ENCODE measurements around the gene NFE2L3.
A peak's percentile ranks its signal among the peaks of the same experiment; 100 is the strongest.
"Not testable (repeated sequence)": the region's sequence is repeated elsewhere in the genome, so short reads cannot be mapped to it uniquely, and the experiment has no call there.

NFE2L3 gene

DNA sequence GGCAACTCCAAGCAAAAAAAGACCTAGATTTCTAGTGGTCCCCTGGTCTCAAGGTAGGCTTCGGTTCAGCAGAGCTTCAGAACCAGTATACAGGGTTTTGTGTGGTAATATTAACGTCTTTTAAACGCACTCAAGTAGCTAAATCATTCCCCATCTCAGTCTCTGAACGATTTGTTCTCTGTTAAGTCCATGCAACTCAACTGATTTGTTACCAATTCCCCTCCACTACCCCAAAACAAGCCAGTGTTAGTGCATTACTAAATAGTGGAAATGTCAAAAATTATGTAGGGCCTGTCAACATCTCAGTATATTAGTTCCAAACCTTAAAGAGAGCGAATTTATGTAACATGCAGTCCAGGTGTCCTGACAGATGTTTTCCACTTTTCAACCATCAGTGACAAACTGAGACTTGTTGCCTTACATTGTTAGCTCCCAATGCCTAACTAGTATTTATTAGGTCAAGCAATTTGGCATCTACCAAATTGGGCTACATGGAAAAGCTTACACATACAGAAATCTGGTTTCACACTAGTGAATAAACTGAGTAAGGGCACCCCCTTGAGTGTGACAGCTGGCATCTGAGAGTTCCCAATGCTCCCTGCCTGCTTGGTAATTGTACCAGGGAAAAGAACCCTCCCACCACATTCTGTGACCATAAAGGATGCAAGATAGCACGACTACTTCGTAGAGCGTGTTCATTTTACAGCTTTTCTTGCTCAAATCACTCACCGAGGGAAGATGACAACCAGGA is 36.4 kb downstream of the NFE2L3 start:
- no peak for DNase-seq

DNA sequence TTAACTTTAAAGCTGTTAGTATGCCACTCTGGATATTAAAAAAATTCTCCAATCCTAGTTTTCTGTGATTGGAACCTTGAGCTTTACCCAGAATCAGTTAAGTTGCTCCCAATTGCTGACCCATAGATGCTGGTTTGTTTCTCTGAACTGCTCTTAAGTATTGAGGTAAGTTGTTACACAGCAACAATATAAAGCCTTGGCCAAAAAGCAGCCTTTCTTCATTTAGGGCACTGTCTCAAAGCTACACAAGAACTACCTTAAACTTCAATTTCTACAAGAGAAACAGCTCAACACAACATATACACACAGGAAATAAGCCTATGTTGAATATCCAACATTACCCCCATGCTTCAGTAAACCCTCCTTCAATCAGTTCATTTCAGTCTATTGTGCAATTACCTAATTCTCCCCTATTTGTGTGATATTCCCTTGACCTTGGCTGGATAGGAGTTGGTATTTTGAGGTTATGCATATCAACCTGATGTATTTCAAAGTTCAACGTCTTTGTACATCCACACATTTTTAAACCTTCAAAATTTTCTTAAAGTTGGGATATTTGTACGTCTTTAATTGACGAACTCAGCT is 37.1 kb downstream of the NFE2L3 start:
- DNase-seq = no peak

- DNase-seq = no peak
These were observed 37.7 kb downstream of the NFE2L3 start for GRCh38 chr7:26189697-26190096.

DNA sequence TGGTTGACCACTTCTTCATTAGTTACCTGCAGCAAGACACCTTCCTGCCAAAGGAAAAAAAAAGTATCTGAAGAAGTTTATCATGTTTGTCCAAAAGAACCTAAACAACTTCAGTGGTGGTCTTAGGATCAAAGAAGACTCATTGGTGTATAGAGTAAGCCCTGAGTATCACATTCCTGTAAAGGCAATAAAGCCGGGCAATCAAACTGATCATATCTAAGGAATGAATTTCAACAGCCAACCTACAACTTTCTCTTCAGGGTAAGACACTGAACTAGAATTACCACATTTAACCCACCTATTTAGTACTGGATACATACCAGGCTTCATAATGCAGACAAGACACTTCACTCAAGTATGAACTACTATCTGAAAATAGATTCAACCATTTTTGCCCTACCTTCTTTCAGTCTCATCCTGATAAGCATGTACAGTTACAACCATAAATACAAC is 38.4 kb downstream of the NFE2L3 start:
- DNase-seq = no peak

- no peak for DNase-seq
These were observed 39.4 kb downstream of the NFE2L3 start for GRCh38 chr7:26191233-26191973.

GRCh38 chr7:26191974-26192479 is 40.0 kb downstream of the NFE2L3 start:
- no peak for DNase-seq

DNA sequence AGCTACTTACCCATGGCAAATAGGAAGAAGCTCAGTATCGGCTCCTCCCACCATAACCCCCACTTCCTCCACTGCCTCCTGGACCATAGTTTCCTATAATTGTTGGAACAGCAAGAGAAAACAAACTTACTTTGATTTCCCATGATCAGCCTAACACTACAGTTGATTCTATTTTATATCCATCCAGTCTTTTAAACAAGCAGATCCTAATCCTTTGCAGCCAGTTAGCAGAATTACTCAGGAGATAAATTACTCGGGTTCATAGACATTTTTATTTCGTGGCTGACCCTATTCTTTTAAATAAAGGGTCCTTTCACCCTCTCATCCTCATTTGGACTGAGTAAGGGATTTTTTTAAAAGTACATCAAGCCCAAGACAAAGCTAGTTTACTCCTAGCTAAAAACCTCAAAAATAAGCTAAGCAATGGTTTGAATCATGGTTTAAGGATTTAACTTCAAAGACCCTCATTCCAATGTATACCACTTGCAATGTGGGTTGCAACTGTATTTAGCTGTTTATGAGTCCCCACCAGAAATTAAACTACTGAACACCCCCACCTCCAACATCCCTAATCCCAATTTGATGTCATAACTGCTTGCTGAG is 40.6 kb downstream of the NFE2L3 start:
- no peak for DNase-seq

DNA sequence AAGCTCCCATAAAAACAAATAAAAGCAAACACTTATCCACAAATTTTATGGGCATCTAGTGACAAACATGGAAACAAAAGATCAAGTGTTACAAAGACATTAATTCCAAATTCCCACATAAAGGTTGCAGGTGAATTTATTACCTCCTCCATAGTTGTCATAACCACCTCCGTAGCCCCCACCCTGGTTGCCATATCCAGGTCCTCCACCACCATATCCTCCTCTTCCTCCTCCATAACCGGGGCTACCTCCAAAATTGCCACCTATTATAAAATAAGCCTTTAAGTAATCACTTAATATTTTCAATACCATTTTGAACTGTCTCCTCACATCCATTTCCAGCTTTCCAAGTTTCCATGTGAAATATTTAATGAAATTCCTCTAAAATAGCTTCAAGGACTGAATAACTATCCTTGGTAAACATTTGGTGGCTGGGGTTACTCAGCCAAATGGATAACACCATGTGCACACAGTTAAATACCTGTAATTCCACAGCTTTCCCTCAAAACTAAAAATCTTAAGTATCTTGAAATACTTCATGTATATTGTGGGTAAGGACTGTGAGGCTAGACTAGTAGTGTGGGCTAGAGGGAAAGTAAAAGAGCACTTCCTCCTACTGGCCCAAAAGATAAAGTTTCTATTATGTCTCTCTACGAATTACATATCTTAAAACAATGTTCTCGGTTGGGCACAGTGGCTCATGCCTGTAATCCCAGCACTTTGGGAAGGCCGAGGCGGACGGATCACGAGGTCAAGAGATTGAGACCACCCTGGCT is 41.6 kb downstream of the NFE2L3 start:
- DNase-seq = peak in 1 of 2 experiments; percentile 15

DNA sequence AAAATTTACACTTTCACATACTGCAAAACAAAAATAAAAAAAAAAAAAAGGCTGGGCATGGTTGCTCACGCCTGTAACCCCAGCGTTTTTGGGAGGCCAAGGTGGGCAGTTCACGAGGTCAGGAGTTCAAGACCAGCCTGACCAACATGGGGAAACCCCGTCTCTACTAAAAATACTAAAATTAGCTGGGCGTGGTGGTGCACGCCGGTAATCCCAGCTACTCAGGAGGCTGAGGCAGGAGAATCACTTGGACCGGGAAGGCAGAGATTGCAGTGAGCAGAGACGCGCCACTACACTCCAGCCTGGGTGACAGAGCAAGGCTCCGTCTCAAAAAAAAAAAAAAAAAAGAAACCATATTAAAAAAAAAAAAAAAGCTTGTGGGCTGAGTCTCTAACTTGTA is 42.8 kb downstream of the NFE2L3 start:
- DNase-seq = not testable (repeated sequence)

DNA sequence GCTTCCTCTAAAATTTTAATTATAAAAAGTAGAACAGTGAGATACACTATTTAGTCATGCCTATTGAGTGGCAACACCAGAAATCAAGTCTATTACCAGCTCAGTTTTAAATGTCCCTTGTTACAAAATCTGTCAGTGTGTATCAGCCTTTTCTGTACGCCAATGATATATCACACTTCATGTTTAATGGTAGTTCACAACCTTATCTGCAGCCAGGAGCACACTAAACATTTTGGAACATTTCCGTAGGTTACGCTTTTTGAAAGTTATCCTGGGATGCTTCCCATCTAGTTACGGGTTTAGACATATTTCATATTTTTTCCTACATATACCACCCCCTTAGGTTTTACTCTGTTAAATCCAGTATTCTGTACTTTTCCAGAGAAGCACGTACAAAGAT is 43.2 kb downstream of the NFE2L3 start:
- DNase-seq = no peak

- DNase-seq = peak in 1 of 2 experiments; percentile 20
These were observed 44.1 kb downstream of the NFE2L3 start for GRCh38 chr7:26195867-26196657.

- DNase-seq = peak; percentile 82 to 89
These were observed 45.4 kb downstream of the NFE2L3 start for GRCh38 chr7:26197153-26198115.

DNA sequence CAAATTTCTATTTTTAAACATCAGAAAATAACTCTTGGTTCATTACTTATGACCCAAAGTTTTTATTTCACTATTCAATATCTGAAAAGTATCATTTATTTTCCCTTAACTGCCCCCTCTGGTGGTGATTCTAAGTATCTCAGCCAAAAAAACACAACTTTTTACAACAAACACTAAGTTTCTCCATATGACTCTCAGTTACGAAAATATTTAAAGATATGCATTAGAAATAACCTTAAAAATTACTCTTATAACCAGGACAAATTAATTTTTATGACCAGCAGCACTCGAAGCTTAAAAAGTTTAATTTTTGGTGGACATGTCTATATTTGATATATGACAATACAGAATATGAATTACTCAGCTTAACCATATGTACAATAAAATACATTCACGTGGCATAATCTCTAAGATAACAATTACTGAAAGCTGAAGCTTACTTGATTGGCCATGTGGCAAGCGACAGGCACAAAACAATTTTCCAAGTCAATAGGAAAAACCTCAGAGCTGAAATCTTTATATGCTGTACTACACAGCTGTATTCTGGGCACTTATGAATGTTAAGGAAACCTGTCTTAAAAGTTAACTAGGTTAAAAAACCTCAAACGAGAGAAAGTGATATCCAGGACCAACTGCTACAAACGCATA is 46.3 kb downstream of the NFE2L3 start:
- DNase-seq = peak; percentile 40 to 55

GRCh38 chr7:26198781-26199169 is 46.8 kb downstream of the NFE2L3 start:
- DNase-seq = no peak

GRCh38 chr7:26199301-26200037 is 47.5 kb downstream of the NFE2L3 start:
- DNase-seq = peak; percentile 47 to 59

DNA sequence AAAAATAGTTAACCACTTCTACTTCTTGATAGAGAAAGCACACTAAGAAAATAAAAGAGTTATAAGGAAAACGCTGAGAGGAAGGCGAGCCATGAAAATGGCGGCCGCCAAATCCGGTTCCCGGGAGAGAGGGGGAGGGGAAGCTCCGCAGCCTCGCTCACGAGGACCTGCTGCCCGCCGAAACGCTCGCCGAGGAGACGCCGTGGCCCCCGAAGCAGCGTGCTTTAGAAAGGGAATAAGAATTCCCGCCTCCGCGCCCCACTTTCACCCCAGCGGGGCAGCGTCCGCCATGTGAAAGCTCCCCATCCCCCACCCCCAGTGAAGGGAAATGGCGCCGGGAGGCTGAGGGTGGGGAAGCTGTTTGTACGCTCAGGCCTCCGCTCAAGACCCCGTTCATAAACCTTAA is 48.0 kb downstream of the NFE2L3 start:
- peak; percentile 45 to 59 for DNase-seq

DNA sequence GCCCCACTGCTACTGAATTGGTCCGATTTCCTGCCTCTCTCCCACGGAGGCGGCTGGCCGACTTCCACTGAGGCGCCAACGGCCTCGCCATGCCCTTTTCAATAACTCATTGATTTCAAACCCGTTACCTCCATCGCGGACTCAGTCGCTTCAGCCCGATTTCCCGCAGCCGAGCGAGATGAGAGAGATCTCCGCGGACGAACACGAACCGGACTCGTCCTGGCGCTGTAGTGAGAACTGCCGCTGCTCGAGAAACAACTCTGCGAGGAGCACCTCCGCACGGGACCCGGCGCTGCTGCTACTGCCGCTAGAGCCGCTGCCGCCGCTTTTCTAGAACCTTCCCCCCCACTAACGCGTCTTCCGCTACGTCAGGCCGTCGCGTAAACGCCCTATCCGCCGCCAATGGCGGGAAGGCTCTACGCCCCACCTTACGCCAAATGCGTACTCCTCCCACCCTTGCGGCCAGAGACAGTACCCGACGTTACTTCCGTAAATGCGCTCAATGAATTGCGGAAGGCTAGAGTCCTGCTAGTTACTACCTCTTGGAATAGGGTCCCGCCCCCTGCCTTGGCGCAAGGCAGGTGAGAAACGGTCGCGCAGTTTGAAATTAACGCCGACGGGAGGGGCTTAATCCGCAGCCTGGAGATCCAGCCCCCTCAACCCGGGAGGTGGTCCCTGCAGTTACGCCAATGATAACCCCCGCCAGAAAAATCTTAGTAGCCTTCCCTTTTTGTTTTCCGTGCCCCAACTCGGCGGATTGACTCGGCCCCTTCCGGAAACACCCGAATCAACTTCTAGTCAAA is 48.6 kb downstream of the NFE2L3 start, which contains the start of gene HNRNPA2B1:
HNRNPA2B1 (minus strand) TSS at position 303 of the 803 bp plus-strand sequence; CDS start at position 134, 169 bp downstream.
- DNase-seq = peak; percentile 95 to 98

All from AML-193 (cell line).